GM21825 (cell line): ENCODE measurements around the gene SP110.
"Not testable (repeated sequence)": the region's sequence is repeated elsewhere in the genome, so short reads cannot be mapped to it uniquely, and the experiment has no call there.

Experiments used
- ATAC-seq: cut with Tn5 transposase; IDR thresholded peaks from one replicate; pipeline ENCODE4 v1.9.1; 2021; ENCODE audit warnings: mild to moderate bottlenecking, moderate library complexity; ENCODE audit not compliant: unreplicated experiment

Gene SP110

DNA sequence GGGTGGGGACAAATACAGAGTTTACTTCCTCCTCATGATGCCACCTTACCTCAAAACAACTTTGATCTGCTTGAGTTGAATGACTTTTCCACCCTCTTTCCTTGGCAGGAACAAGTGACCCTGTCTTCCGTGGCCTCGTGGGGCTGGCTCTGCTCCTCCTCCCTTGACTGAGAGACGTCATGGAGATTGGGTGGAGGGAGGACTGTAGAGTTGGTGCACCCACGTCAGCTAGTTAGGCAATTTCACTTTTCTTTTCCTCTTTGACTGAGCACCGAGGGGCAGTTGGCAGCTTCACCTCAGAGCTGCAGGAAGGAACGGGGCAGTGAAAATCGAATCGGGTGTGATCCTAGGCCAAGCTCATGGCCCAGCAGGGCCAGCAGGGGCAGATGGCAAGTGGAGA is 5.7 kb upstream of the SP110 start, which contains the start of gene SP140:
TSS of gene SP140 (plus strand) at position 251 of the 400 bp plus-strand sequence. CDS start at position 360, 109 bp downstream.
- peak; percentile 68 for ATAC-seq

DNA sequence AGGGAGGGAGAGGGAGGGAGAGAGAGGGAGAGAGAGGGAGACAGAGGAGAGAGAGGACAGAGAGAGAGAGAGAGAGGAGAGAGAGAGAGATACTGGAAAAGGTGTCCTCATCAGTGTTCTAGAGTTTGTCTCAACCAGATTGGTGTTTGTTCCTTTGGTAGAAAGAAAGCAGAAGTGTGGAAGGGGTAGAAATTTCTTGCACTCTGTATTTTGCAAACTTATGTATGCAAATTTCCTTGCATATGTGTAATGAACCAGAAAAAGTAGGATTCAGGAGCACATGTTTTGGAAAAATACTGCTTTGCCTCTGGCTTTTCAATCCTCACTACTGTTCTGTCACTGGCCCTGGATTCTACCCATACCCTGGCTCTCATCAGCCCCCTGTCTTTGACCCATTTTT is 4.7 kb upstream of the SP110 start:
- no peak for ATAC-seq

DNA sequence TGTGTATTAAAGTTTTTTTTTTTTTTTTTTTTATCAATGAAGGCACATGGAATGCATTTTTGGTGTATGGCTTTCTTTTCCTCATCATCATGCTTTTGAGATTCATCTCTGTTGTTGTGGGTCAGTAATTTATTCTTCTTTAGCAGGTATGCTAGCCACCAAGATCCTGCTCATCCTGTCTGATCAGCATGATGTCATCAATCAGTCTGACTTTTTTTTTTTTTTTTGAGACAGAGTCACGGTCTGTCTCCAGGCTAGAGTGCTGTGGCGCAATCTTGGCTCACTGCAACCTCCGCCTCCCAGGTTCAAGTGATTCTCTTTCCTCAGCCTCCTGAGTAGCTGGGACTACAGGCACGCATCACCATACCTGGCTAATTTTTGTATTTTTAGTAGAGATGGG is 3.0 kb upstream of the SP110 start:
- ATAC-seq = not testable (repeated sequence)

DNA sequence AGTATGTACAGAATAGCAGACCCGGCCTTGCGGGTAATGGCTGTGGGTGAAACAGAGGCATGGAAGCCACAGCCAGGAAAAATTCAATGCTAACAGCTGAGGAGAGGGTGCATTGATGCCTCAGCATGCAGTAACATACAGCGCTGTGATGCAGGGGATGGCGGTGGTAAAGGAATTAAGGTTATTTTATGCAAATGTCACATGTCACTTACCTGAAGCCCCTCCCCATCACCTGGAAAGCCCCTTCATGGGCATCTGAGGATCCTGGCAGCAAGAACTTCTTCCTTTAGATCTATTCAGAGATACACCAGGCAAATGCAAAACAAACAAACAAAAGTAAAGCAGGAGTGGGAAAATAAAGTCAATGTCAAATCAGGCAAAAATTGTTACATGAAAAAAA is 1.7 kb upstream of the SP110 start:
- ATAC-seq = no peak

DNA sequence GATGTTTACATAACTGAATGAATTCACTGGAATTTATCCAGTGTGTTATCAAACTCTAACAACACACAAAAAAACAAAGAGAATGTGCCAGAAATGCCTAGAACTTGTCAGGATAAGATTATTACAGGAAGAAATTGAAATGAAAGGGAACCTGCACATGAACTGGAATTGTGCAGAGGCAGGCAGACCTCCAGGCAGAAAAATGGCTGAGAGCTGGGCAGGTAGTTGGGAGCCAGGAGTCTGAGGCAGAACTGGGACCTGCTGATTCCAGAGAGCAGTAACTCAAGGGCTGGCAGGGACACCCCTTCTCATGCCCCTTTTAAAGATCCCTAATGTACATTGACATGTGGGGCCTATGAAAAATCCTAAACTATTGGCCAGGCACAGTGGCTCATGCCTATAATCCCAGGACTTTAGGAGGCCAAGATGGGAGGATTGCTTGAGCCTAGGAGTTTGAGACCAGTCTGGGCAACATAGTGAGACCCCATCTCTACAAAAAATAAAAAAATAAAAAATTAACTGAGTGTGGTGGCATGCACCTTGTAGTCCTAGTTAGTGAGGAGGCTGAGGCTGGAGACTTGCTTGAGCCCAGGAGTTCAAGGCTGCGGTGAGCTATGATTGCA is 674 bp upstream of the SP110 start:
- ATAC-seq = no peak

DNA sequence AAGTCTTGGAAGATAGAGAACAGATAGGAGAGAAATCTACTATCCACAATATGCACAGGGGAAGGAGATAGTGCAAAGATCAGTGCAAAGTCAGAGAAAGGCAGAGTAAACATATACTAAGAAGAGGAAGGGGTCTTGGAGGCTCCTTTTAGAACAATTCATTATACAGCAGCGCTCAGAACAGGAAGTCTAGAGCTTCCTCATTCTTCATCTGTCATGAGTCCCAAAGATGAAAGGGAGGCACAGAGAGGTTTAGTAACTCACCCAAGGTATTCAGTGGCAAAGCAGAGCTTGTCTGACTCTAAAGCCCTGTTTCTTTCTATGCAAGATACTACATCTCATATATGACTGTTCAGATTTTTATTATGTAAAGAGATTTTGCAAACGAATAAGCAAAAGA is 1.4 kb downstream of the SP110 start:
- no peak for ATAC-seq

DNA sequence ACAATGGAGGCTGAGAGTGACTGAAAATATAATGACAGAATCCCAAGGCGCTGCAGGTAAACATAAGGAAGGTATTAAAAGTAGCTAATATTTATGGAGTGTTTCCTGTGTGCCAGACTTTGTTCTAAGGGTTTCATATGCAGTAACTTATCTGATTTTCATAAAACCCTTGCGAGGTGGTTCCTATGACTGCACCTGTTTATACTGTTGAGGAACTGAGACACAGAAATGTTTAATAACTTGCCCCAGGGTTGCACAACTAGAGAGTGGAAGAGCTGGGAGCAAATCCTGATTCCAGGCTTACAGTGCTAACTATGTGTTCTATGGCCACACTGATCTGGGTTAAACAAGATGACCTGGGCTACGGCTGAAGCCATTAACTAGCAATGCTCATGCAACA is 2.4 kb downstream of the SP110 start:
- no peak for ATAC-seq

DNA sequence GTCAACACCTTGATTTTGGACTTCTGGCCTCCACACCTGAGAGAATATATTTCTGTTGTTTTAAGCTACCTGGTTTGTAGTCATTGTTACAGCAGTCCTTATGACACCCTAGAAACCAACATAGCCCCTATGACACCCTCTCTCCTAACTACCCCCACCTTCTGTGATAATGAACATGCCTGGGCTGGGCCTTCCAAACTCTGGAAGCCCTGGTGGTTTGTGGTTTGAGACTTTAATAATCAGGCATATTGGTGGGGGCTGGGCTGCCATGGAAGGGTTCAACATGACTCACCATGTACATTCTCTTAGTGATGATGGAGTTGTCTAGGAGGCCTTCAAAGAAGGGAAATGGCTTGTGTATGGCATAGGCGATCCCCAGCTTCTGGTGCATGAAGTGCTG is 3.3 kb downstream of the SP110 start:
- ATAC-seq = no peak

DNA sequence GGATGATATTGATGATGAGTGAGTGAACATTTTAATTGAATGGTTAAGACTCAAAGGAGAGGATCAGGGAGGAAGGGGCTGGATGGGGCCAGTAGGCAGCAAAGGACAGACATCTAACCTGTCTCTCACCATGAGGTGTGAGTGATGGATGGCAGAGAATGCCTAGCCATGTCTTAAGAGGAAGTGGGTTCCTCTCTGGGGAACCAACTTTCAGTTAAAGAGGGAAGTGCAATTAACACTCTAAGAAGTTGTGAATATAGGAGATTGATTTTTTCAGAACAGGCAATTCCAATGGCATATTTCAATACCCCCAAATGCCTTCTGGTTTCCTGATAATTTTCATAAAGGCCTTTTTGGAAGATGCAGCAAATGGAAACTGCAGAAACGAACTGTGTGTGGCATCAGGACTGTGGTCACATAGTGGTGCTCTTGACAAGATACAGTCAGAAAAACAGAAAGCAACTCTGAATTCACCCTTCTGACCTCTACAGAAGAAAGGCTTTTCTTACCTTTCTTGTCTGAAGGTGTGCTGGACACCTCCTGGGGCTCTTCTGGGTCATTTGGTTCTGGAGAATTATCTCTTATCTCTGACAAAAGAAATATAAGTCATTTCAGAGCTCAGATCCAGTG is 10.2 kb downstream of the SP110 start:
- ATAC-seq = no peak

DNA sequence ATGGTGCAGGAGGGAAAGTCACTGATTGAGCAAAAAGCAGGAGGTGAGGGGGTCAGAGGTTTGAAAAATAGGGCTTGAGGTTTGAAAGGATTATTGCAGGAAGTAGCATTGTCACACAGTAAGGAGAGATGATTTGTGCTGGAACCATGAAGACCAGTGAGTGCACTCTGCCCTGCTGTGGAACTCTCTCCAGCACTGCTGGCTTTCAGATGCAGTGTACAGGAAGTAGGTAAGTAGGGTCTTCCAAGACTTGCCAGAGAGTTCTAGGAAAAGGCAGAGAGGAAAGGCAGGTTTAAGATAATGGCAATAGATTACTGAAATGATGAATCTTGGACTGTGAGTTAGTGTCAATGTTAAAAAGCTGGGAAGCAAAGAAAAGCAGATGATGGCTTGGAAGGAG is 11.2 kb downstream of the SP110 start:
- no peak for ATAC-seq

DNA sequence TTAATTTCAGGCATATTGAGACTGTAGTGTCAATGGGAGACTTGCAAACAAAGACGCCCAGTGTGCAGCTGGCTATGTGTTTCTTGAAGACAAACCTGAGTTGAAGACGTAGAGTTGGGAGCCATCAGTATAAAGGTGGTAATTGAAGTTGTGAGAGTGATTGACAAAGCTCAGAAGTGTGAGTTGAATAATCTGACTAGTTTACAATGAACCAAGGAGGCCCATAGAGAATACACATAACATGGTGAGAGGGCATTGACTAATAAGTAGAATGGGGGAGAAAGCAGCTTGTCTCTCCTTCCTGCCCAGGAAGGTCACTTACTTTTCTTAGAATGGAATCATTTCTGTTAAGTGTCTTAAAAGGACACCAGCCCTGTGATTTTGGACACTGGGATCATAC is 14.1 kb downstream of the SP110 start:
- ATAC-seq = no peak

DNA sequence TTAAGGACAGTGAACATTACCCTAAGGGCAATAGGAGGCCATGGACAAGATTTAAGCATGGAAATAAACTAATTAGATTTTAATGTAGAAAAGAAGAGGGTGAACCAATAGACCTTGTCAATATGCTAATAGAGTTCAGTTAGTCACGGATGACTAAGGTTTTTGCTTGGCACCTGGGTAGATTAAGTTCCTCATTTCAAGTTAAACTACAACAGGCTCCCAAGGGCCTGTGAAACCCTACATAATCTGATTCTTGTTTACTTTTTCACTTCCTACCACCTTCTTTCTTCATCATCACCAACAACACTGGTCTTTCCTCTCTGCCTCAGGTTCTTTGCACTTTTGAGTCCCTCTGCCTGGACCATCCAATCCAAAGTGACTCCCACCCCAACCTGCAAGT is 14.8 kb downstream of the SP110 start:
- peak; percentile 60 for ATAC-seq

DNA sequence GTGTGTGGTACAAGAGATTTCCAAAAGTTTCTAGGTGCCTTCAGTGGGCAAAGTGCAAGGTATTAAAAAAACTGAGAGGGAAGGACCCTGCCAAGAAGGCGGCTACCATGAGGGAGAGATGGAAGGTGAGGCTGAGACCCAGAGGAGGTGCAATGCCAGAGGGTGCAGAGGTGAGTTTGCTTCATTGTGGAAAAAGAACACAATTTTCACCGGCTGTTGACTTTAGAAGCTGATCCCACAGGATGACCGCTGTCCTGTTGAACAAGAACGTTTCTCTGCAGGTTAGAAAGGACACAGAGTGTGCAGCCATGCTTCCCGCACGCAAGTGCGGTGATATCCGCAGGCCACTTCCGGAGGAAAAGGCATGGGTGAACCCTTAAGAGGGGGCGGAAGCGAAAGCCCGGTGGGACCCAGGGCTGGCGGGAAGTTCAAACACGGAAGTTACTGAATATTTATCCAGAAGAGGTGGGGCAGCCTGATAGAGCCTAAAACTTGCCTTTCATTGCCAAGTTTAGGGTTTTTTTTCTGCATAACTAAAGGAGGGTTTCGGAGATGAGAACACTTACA is 16.6 kb downstream of the SP110 start:
- ATAC-seq = peak; percentile 35

DNA sequence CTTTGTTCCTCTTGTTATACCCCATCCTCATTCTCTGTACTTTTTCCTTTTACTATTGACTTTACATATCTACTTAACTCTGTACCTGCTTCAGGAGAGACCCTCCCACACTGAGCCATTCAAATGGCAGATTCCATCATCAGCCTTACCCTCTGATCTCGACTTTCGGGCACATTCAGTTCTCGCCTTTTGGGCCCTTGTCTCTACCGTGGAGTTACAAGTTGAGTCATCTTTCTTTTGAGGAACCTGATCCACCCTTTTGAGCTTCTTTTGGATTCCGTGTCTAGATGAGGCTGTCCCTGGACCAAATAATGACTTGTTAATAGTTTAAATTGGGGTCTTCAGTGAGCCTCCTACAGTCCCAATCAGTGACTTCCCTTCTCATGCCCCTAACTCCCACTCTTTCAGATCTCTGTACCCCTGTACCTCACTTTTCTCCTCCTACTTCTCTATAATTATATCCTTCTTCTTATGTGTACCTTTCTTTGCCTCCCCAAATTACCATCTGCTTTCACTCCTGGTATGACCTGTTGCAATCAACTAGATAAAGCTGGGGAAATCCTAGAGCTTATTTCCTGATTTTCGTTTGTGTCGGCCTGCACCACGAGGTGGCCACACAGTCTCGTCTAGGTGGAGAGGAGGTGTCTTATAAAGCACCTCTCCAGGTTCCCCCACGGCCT is 17.2 kb downstream of the SP110 start:
- peak; percentile 35 for ATAC-seq

DNA sequence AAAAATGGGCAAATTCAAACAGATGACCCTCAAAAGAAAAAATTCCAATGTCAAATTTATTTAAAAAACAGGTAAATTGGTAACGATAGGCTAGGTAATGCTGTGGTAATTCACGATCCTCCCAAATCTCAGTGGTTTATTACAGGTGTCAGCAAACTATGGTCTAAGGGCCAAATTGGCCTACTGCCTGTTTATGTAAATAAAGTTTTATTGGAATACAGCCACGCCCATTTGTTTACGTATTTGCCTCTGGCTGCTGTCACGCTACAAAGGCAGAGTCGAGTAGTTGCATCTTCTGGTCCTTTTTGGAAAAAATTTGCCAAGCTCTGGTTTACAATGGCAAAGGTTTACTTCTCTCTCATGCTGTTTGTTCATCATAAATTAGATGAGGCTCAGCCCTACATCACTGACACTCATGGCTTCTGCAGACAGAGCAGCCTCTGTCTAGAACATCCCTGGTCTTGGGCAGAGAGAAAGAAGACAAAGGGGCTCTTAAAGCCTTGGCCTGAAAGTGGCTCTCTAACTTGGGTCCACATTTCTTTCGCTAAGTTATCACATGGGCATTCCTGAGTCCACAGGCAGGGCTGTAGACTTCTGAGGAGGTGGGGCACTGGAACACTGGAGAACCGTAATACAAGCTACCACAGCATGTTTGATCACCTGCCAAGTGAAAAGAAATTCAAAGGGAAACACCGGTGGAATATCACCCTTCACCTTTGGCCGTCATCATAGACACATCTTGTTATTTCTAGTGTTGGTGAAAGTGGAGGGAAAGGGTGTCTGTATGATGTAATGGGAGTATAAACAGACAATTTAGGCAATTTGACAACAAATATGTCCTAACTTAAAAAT is 34.8 kb downstream of the SP110 start:
- no peak for ATAC-seq

DNA sequence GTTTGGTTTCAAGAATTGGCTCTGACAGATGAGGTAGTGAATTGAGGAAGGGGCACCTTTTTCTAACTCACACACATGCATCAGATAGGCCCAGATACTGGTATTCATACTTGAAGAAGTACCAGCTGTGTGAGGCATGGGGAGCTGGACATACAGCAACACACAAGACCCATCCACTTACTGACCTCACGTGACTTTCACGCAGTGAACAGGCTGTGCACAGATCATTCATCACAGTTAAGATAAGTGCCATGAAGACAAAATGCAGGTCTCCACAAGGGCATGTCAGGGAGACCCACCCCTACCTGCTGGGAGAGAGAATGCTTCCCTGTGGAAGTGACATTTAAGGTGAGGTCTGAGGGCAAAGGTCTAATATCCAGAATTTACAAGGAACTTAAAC is 38.6 kb downstream of the SP110 start:
- ATAC-seq = no peak

DNA sequence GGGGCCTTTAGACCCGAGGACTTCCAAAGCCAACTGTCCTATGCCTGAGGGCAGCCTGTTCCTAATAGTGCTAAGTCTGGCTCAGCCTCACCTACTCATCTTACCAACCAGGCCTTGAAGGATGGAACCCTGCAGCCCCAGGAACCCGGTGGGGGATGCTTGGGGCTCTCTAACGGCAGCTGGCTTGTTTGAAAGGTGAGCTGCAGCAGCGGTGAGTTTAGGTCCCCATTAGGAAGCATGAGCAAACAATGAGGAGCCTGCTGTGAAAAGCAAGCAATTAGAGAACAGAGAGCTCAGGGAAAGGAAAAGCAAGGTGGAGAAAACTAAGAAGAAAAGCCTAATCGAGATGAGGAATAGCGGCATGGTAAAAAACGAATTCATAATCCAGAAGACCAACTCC is 39.9 kb downstream of the SP110 start:
- ATAC-seq = no peak

DNA sequence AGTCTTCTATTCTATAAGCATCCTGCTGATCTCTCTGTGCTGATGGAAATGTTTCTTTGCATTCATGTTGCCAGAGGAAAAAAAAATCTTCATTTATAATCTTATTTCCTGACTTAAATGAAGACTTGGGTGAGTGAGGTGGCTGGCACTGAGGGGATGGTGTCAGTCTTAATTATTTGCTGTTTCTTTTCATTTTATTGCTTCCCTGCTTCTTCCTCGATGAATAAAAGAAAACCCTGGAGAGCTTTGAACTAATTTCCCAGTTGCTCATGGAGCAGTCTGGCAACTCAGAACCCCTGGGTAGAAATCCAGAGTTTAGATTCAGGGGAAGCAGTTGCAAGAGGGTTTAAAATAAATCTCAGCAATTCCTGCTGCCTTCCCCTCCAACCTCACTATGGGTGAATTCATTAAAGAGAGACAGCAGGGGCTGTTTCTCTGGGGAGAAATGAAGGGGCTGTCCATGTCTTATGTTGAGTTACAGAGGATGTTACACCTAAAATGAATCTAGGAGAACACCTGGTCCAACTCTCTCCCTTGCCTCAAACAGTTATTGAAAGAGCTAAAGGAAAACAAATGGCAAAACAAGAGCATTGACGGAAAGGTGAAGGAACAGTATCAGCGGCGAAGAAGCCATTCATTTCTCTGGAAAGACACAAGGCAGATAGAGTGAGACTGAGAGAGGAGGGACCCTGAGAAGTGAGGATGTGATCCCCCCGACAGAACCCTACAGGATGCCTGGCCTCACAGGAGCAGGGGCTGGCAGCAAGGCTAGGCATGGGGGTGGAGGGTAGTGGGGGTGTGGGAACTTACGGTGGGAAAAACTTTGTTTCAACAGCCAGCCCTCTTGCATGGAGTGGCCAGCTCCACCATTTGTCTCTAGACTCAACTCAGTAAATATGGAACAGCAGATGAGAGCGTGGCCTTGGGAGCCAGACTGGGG is 41.0 kb downstream of the SP110 start:
- no peak for ATAC-seq

DNA sequence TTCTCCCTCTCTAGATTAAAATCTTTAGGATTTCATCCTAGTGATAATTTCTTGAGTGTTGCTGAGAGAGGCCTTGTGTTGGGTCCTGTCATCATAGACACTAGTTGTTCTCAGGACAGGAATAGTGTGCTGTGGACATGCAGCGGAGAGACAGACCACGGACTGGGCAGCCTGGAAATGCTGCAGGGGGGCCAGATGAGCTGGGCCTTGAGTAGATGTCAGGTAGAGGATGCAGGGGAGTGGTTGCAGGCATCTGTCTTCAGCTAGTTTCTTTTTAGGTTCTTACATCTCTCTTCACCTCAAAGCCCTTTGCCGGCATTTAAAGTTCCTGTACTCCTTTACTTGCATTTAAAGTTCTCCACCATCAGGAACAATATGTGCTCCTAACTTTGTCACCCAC is 42.8 kb downstream of the SP110 start:
- ATAC-seq = no peak

DNA sequence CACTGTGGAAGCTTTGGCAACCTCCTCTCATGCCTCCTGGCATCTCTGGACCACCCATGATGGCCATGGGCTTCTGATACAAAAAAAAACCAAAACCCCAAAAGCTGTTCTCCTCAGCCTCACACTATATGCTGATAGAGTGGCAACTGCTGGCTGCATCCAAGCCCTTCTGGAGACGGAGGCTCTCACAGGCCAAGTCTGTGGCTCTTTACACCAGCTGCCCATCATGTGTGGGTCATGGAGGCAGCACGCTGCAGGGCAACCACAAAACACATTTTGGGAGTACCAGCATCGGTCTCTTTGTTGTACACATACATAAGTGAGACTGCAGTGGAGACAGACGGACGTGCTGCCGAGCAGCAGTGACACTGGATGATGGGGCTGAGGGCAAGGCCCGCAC is 45.3 kb downstream of the SP110 start:
- no peak for ATAC-seq
